CD14-positive monocyte (primary cell): ENCODE data around the gene GSTO2. TPM values are rescaled to one million over a fixed set of nuclear protein-coding genes. Genes with fewer than 3 reads are reported as not detected.

Experiments
- DNase-seq, 3 donors: peaks; one replicate each; pipeline ENCODE4 v3.0.0-alpha.2; 2011 to 2022
- H2AFZ ChIP-seq: 2 replicates; pipeline ENCODE4 v1.6.0; 2012; ENCODE audit warnings: mild to moderate bottlenecking, low read depth, low read length, inconsistent platforms; ENCODE audit not compliant: insufficient read depth, poor library complexity, severe bottlenecking
- H3K27ac ChIP-seq, 2 donors: 1 replicate in 1 of 2; 2 replicates in 1 of 2; pipeline ENCODE4 v1.5.1; 2012 to 2013; ENCODE audit warnings: low read length in 2 of 2, control low read depth in 1 of 2, inconsistent platforms in 1 of 2, low read depth in 1 of 2, mild to moderate bottlenecking in 1 of 2
- H3K27me3 ChIP-seq, 2 donors: one replicate each; pipeline versions ENCODE4 v1.6.0 to v1.6.1; 2011 to 2013; ENCODE audit warnings: low read length in 2 of 2; ENCODE audit not compliant: control insufficient read depth in 2 of 2, insufficient read depth in 2 of 2
- H3K36me3 ChIP-seq, 2 donors: replicated peaks in 1 of 2; 1 replicate in 1 of 2; 2 replicates in 1 of 2; pipeline versions ENCODE4 v1.5.1 to v1.6.1; 2012 to 2013; ENCODE audit warnings: low read length in 2 of 2, control low read depth in 1 of 2, inconsistent platforms in 1 of 2, mild to moderate bottlenecking in 1 of 2; ENCODE audit not compliant: insufficient read depth in 2 of 2, control insufficient read depth in 1 of 2
- H3K4me1 ChIP-seq, 2 donors: 1 replicate in 1 of 2; 2 replicates in 1 of 2; pipeline versions ENCODE4 v1.5.1 to v1.6.1; 2012 to 2013; ENCODE audit warnings: low read length in 2 of 2, control low read depth in 1 of 2, inconsistent platforms in 1 of 2, mild to moderate bottlenecking in 1 of 2, moderate library complexity in 1 of 2; ENCODE audit not compliant: insufficient read depth in 2 of 2, control insufficient read depth in 1 of 2
- H3K4me2 ChIP-seq: replicated peaks from 2 replicates; pipeline ENCODE3; 2012; ENCODE audit warnings: low read length, moderate library complexity, mild to moderate bottlenecking; ENCODE audit not compliant: poor library complexity, severe bottlenecking; ENCODE audit errors: extremely low read depth
- H3K4me3 ChIP-seq, 3 experiments: fragments of 200-600 bp in 1 of 3; sonication (generic) in 1 of 3; replicated peaks in 1 of 3; 1 replicate in 2 of 3; 2 replicates in 1 of 3; pipeline ENCODE4 v1.5.1; 2011 to 2013; ENCODE audit warnings: low read length in 3 of 3, mild to moderate bottlenecking in 3 of 3, control low read depth in 2 of 3, low read depth in 2 of 3, inconsistent platforms in 1 of 3, moderate library complexity in 1 of 3
- H3K79me2 ChIP-seq: 2 replicates; pipeline ENCODE4 v1.6.0; 2012; ENCODE audit warnings: mild to moderate bottlenecking, control low read depth, inconsistent platforms, low read length, moderate library complexity; ENCODE audit not compliant: insufficient read depth
- H3K9ac ChIP-seq: 2 replicates; pipeline ENCODE4 v1.6.0; 2017; ENCODE audit warnings: low read length, mild to moderate bottlenecking; ENCODE audit not compliant: insufficient read depth, poor library complexity, severe bottlenecking
- H3K9me3 ChIP-seq, 2 donors: replicated peaks in 1 of 2; 1 replicate in 1 of 2; 2 replicates in 1 of 2; pipeline versions ENCODE4 v1.5.1 to v1.6.1; 2012 to 2013; ENCODE audit warnings: low read length in 2 of 2, control low read depth in 1 of 2; ENCODE audit not compliant: control insufficient read depth in 1 of 2, insufficient read depth in 1 of 2
- H4K20me1 ChIP-seq: 2 replicates; pipeline ENCODE4 v1.6.0; 2012; ENCODE audit warnings: mild to moderate bottlenecking, low read length, control low read depth, moderate library complexity; ENCODE audit not compliant: insufficient read depth
- H3K27ac Mint-ChIP-seq, 7 donors: one replicate each; pipeline ENCODE4 v1.8.0; 2020; ENCODE audit warnings: mild to moderate bottlenecking in 7 of 7, mixed read lengths in 7 of 7, moderate library complexity in 6 of 7, inconsistent platforms in 2 of 7
- H3K27me3 Mint-ChIP-seq, 3 donors: one replicate each; pipeline ENCODE4 v1.8.0; 2021 to 2022; ENCODE audit warnings: low read depth in 3 of 3, mild to moderate bottlenecking in 3 of 3, mixed read lengths in 3 of 3, moderate library complexity in 3 of 3, inconsistent platforms in 1 of 3
- H3K36me3 Mint-ChIP-seq, 2 donors: one replicate each; pipeline ENCODE4 v1.8.0; 2020; ENCODE audit warnings: mixed read lengths in 2 of 2, inconsistent platforms in 1 of 2, mild to moderate bottlenecking in 1 of 2
- H3K4me1 Mint-ChIP-seq: one replicate; pipeline ENCODE4 v1.8.0; 2020; ENCODE audit warnings: mild to moderate bottlenecking, mixed read lengths
- H3K4me3 Mint-ChIP-seq, 2 donors: one replicate each; pipeline ENCODE4 v1.8.0; 2020; ENCODE audit warnings: mild to moderate bottlenecking in 2 of 2, mixed read lengths in 2 of 2, moderate library complexity in 1 of 2
- H3K9me3 Mint-ChIP-seq, 7 donors: one replicate each; pipeline ENCODE4 v1.8.0; 2020 to 2022; ENCODE audit warnings: mixed read lengths in 7 of 7, mild to moderate bottlenecking in 6 of 7, moderate library complexity in 6 of 7, inconsistent platforms in 2 of 7
- CTCF ChIP-seq: fragments of 200-600 bp; IDR thresholded peaks from one replicate; pipeline ENCODE4 v1.8.0; 2022; ENCODE audit warnings: antibody characterized with exemption, mild to moderate bottlenecking
- WGBS: methylation state at CpG from one replicate; pipeline ENCODE4 v1.1.5; 2013; ENCODE audit warnings: missing lambda C conversion rate; ENCODE audit not compliant: insufficient coverage; 5-methylcytosine and 5-hydroxymethylcytosine counted together
- intact Hi-C, 2 donors: fragments of 100-400 bp; cut with micrococcal nuclease; formaldehyde crosslinking; loops; one replicate each; pipeline versions ENCODE4 v1.15.0 to v1.15.1; 2023
- polyA plus RNA-seq, 3 donors: library from polyadenylated mRNA; depleted of rRNA in 1 of 3; unstranded in 2 of 3; stranded (reverse) in 1 of 3; fragments of 300-500 nt in 2 of 3; fragments of >200 nt in 1 of 3; fragmentation: Illumina TruSeq in 2 of 3; gene quantifications; 1 replicate in 2 of 3; 2 replicates in 1 of 3; pipeline ENCODE4 v1.2.3, GENCODE V29; 2012 to 2021

GSTO2 gene
- polyA plus RNA-seq, 3 donors = 0.16 to 0.26 TPM; not detected in 1

- H2AFZ ChIP-seq = no peak overlapping the region
- peaks cover 56% of the 10 kb centered on the region for H3K4me1 Mint-ChIP-seq
Observed at GRCh38 chr10:104316321-104317099, 47.5 kb downstream of the GSTO2 start.

GRCh38 chr10:104317269-104317710 lies 48.3 kb downstream of the GSTO2 start:
- WGBS = 89% methylated on average over 6 of the region's 6 CpGs
- intact Hi-C loops = no loop called here
- peak overlapping the region in 1 of 2 donors; percentile 39 for H3K27ac ChIP-seq
- Mint-ChIP-seq H3K36me3 (peaks cover 56 to 82% of the 10 kb centered on the region in 2 donors), H3K4me1 (peaks cover 59% of the 10 kb centered on the region), H3K4me3 (no peak overlapping the region), H3K9me3 (peaks cover 0 to 2% (median 0%) of the 10 kb centered on the region in 7 donors), H3K27me3 (peaks cover 0 to 1% (median 0%) of the 10 kb centered on the region in 3 donors), H3K27ac (peak overlapping the region in 4 of 7 donors; percentile 49 to 85 (median 64))
- DNase-seq = no peak
- TF ChIP-seq CTCF = no peak
- no peaks in the 10 kb centered on the region for H3K9me3 ChIP-seq
- no peak overlapping the region for H2AFZ ChIP-seq
- peaks cover 39 to 54% of the 10 kb centered on the region in 2 donors for H3K4me1 ChIP-seq
- no peak overlapping the region for H3K9ac ChIP-seq
- peaks cover 41 to 61% of the 10 kb centered on the region in 2 donors for H3K36me3 ChIP-seq
- no peak overlapping the region for H3K4me2 ChIP-seq
- H3K79me2 ChIP-seq = peaks cover 100% of the 10 kb centered on the region
- no peaks in the 10 kb centered on the region for H3K27me3 ChIP-seq
- no peak overlapping the region for H3K4me3 ChIP-seq
- H4K20me1 ChIP-seq = peaks cover 100% of the 10 kb centered on the region

More at GRCh38 chr10:104316321-104317099, 47.5 kb downstream of the GSTO2 start:
- H3K9ac ChIP-seq = no peak overlapping the region
- peaks cover 32 to 47% of the 10 kb centered on the region in 2 donors for H3K4me1 ChIP-seq
- H3K4me3 ChIP-seq = no peak overlapping the region
- no peaks in the 10 kb centered on the region for H3K9me3 ChIP-seq
- intact Hi-C loops = no loop called here
- H3K27ac ChIP-seq = peak overlapping the region in 1 of 2 donors; percentile 39
- H3K9me3 Mint-ChIP-seq = peaks cover 0 to 2% (median 0%) of the 10 kb centered on the region in 7 donors
- no peak overlapping the region for H3K4me3 Mint-ChIP-seq
- 98% methylated on average over 8 of the region's 9 CpGs for WGBS
- peak overlapping the region in 6 of 7 donors; percentile 11 to 65 (median 48) for H3K27ac Mint-ChIP-seq
- H3K4me2 ChIP-seq = no peak overlapping the region
- H4K20me1 ChIP-seq = peaks cover 100% of the 10 kb centered on the region
- no peaks in the 10 kb centered on the region for H3K27me3 ChIP-seq
- peaks cover 46 to 69% of the 10 kb centered on the region in 2 donors for H3K36me3 ChIP-seq
- H3K36me3 Mint-ChIP-seq = peaks cover 63 to 85% of the 10 kb centered on the region in 2 donors
- no peak for DNase-seq
- H3K27me3 Mint-ChIP-seq = peaks cover 0 to 1% (median 0%) of the 10 kb centered on the region in 3 donors
- H3K79me2 ChIP-seq = peaks cover 100% of the 10 kb centered on the region
- TF ChIP-seq CTCF = no peak
